GM12878 (cell line): ENCODE results near the gene RANGAP1. TPM values are rescaled to one million over a fixed set of nuclear protein-coding genes. Genes with fewer than 3 reads are reported as not detected.

ENCODE experiments used
- ATAC-seq: fragments of 200-7000 bp; cut with Tn5 transposase; 3 replicates; pipeline ENCODE4 v1.9.1; 2020; ENCODE audit warnings: mild to moderate bottlenecking, moderate library complexity
- BruUV-seq: library from RNA; stranded (reverse); fragments of 400-500 nt; replicated peaks from 2 replicates; lab custom pipeline; 2021; lab: Mats Ljungman, UMichigan
- CTCF ChIA-PET: fragments of 300-600 bp; sonication (Branson Sonifier 250); formaldehyde crosslinking; extraction: SDS; loops from one replicate; lab custom pipeline; 2021; ENCODE audit warnings: inconsistent platforms; lab: Yijun Ruan, JAX
- POLR2A ChIA-PET: fragments of 350-600 bp; formaldehyde crosslinking; extraction: SDS; loops from one replicate; lab custom pipeline; 2021; ENCODE audit warnings: inconsistent platforms; lab: Charles Lee
- RAD21 ChIA-PET: fragments of 300-600 bp; sonication (Branson Sonifier 250); formaldehyde crosslinking; loops from one replicate; lab custom pipeline; 2023; ENCODE audit warnings: antibody characterized with exemption; ENCODE audit not compliant: unreplicated experiment; lab: Charles Lee
- SMC1A ChIA-PET: fragments of 300-600 bp; sonication (Branson Sonifier 250); formaldehyde crosslinking; loops from one replicate; lab custom pipeline; 2023; ENCODE audit not compliant: unreplicated experiment, uncharacterized antibody; lab: Charles Lee
- DNase-seq: peaks from one replicate; pipeline ENCODE4 v3.0.0-alpha.2; 2011; ENCODE audit warnings: low read depth, low spot score
- FAIRE-seq: peaks from 3 replicates; lab custom pipeline; 2011; peaks lifted over from hg19 to GRCh38; lab: Jason Lieb, UNC
- H2AFZ ChIP-seq: 2 replicates; pipeline ENCODE4 v1.6.0; 2011; ENCODE audit warnings: low read depth, low read length, control low read depth; ENCODE audit not compliant: control insufficient read depth
- H3K27ac ChIP-seq: 2 replicates; pipeline ENCODE4 v1.5.1; 2011; ENCODE audit warnings: control low read depth; ENCODE audit not compliant: control insufficient read depth, insufficient read depth
- H3K27me3 ChIP-seq, 2 experiments: replicated peaks in 1 of 2; 2 replicates each; pipeline versions ENCODE4 v1.6.0 to v1.6.1; 2011; ENCODE audit warnings: low read length in 1 of 2; ENCODE audit not compliant: control insufficient read depth in 2 of 2, insufficient read depth in 2 of 2
- H3K36me3 ChIP-seq, 2 experiments: 2 replicates each; pipeline ENCODE4 v1.5.1; 2011; ENCODE audit warnings: low read length in 1 of 2; ENCODE audit not compliant: control insufficient read depth in 2 of 2, insufficient read depth in 2 of 2
- H3K4me1 ChIP-seq: 2 replicates; pipeline ENCODE4 v1.6.1; 2011; ENCODE audit warnings: mild to moderate bottlenecking, low read length, moderate library complexity, mixed read lengths; ENCODE audit not compliant: control insufficient read depth, insufficient read depth
- H3K4me2 ChIP-seq: 2 replicates; pipeline ENCODE4 v1.6.0; 2011; ENCODE audit warnings: control low read depth; ENCODE audit not compliant: control insufficient read depth, insufficient read depth
- H3K4me3 ChIP-seq: fragments of 200-600 bp; sonication (generic); 2 replicates; pipeline ENCODE4 v1.5.1; 2016
- H3K79me2 ChIP-seq: 2 replicates; pipeline ENCODE4 v1.6.0; 2011; ENCODE audit warnings: low read length; ENCODE audit not compliant: control insufficient read depth, insufficient read depth
- H3K9ac ChIP-seq: 2 replicates; pipeline ENCODE4 v1.8.0; 2011; ENCODE audit warnings: low read length, control low read depth, mixed read lengths; ENCODE audit not compliant: control insufficient read depth, insufficient read depth
- H3K9me3 ChIP-seq: replicated peaks from 3 replicates; pipeline ENCODE4 v1.5.1; 2011; ENCODE audit warnings: mild to moderate bottlenecking, low read length; ENCODE audit not compliant: control insufficient read depth, insufficient read depth
- H4K20me1 ChIP-seq: 2 replicates; pipeline ENCODE4 v1.6.0; 2011; ENCODE audit not compliant: control insufficient read depth, insufficient read depth
- BHLHE40 ChIP-seq, 2 experiments: fragments of 450-650 bp in 1 of 2; IDR thresholded peaks; 2 replicates each; pipeline ENCODE4 v1.6.1; 2011 to 2017; ENCODE audit warnings: low read depth in 2 of 2, borderline replicate concordance in 1 of 2, improper control_type of control experiment in 1 of 2, low read length in 1 of 2, mild to moderate bottlenecking in 1 of 2
- CBFB ChIP-seq: IDR thresholded peaks from 2 replicates; pipeline ENCODE4 v1.6.1; 2016; ENCODE audit warnings: antibody characterized with exemption, low read depth
- CREB1 ChIP-seq: IDR thresholded peaks from 2 replicates; pipeline ENCODE4 v1.6.1; 2012; ENCODE audit warnings: low read depth, mild to moderate bottlenecking, inconsistent platforms
- DPF2 ChIP-seq: fragments of 450-650 bp; IDR thresholded peaks from 2 replicates; pipeline ENCODE4 v1.6.1; 2017; ENCODE audit warnings: mild to moderate bottlenecking
- ETV6 ChIP-seq, 2 experiments: fragments of 450-650 bp in 1 of 2; IDR thresholded peaks in 1 of 2; conservative IDR thresholded peaks in 1 of 2; 2 replicates each; pipeline ENCODE4 v1.6.1; 2014; ENCODE audit warnings: antibody characterized with exemption in 1 of 2, borderline replicate concordance in 1 of 2, low read depth in 1 of 2, mild to moderate bottlenecking in 1 of 2, moderate library complexity in 1 of 2
- HDAC6 ChIP-seq: fragments of 200-600 bp; sonication (generic); IDR thresholded peaks from one replicate; pipeline ENCODE4 v1.8.0; 2017; ENCODE audit warnings: antibody characterized with exemption; ENCODE audit not compliant: unreplicated experiment
- IKZF1 ChIP-seq: fragments of 450-650 bp; conservative IDR thresholded peaks from 2 replicates; pipeline ENCODE4 v1.6.1; 2017; ENCODE audit warnings: antibody characterized with exemption, mild to moderate bottlenecking
- LARP7 ChIP-seq: fragments of 450-650 bp; IDR thresholded peaks from 2 replicates; pipeline ENCODE4 v1.6.1; 2017; ENCODE audit warnings: mild to moderate bottlenecking
- PAX5 ChIP-seq: IDR thresholded peaks from 2 replicates; pipeline ENCODE4 v1.6.1; 2011; ENCODE audit warnings: low read depth, low read length, borderline replicate concordance
- SIX5 ChIP-seq: IDR thresholded peaks from 2 replicates; pipeline ENCODE4 v1.6.1; 2011; ENCODE audit warnings: mild to moderate bottlenecking, low read depth, low read length, moderate library complexity; ENCODE audit not compliant: severe bottlenecking
- SMARCA5 ChIP-seq: fragments of 450-650 bp; IDR thresholded peaks from 2 replicates; pipeline ENCODE4 v1.6.1; 2017; ENCODE audit warnings: mild to moderate bottlenecking
- SMC3 ChIP-seq: IDR thresholded peaks from 2 replicates; pipeline ENCODE4 v1.6.1; 2011; ENCODE audit warnings: low read length, improper control_type of control experiment, borderline replicate concordance
- SPI1 ChIP-seq: IDR thresholded peaks from 2 replicates; pipeline ENCODE4 v1.6.1; 2011; ENCODE audit warnings: low read depth, mild to moderate bottlenecking, low read length, moderate library complexity, borderline replicate concordance; ENCODE audit not compliant: insufficient read depth
- TCF12 ChIP-seq: IDR thresholded peaks from 2 replicates; pipeline ENCODE4 v1.6.1; 2011; ENCODE audit warnings: low read depth, mild to moderate bottlenecking, low read length
- TCF3 ChIP-seq: IDR thresholded peaks from 2 replicates; pipeline ENCODE4 v1.6.1; 2012; ENCODE audit warnings: low read depth, mild to moderate bottlenecking, low read length, borderline replicate concordance; ENCODE audit not compliant: insufficient read depth
- YY1 ChIP-seq: IDR thresholded peaks from 2 replicates; pipeline ENCODE4 v1.6.1; 2011; ENCODE audit warnings: low read depth, mild to moderate bottlenecking, low read length
- ZNF592 ChIP-seq: fragments of 450-650 bp; IDR thresholded peaks from 2 replicates; pipeline ENCODE4 v1.6.1; 2017; ENCODE audit warnings: mild to moderate bottlenecking, moderate library complexity
- whole genome bisulfite sequencing: methylation state at CpG from one replicate; pipeline ENCODE4 v1.1.6; 2016; ENCODE audit warnings: low lambda C conversion rate; ENCODE audit not compliant: insufficient replicate concordance, insufficient coverage; ENCODE audit errors: missing lambda C conversion rate; 5-methylcytosine and 5-hydroxymethylcytosine counted together
- in situ Hi-C: fragments of 300-500 bp; cut with MboI; formaldehyde crosslinking; loops from 9 replicates; pipeline ENCODE4 v1.14.3; 2018; ENCODE audit warnings: mixed read lengths
- intact Hi-C: fragments of 100-400 bp; cut with micrococcal nuclease; formaldehyde crosslinking; loops from one replicate; pipeline ENCODE4 v1.14.2; 2022; ENCODE audit not compliant: unreplicated experiment
- polyA plus RNA-seq, 11 experiments: library from polyadenylated mRNA; depleted of rRNA in 4 of 11; unstranded in 6 of 11; stranded (reverse) in 5 of 11; fragments of >200 nt; fragmentation: Nextera tagmentation in 4 of 11; fragmentation: Illumina TruSeq in 1 of 11; extraction: Ambion mirVana in 4 of 11; extraction: Trizol in 1 of 11; gene quantifications; 1 replicate in 1 of 11; 2 replicates in 10 of 11; pipeline versions ENCODE4 v1.2.1 to v1.2.3, GENCODE V29; 2011 to 2016; ENCODE audit warnings: inconsistent platforms in 2 of 11, missing spikeins in 2 of 11, low read depth in 1 of 11
- total RNA-seq, 4 experiments: library from RNA; depleted of rRNA in 3 of 4; stranded (reverse); fragments of >200 nt in 3 of 4; fragmentation: Illumina TruSeq in 1 of 4; extraction: Trizol in 1 of 4; gene quantifications; 2 replicates each; pipeline versions ENCODE4 v1.2.1 to v1.2.3, GENCODE V29; 2013 to 2021
- TF ChIP-seq, protein P1 (sequence below): IDR thresholded peaks from 2 replicates; pipeline ENCODE4 v1.6.1; 2012; ENCODE audit warnings: low read depth, low read length, improper control_type of control experiment

RANGAP1 gene
- total and polyA plus RNA-seq, 10 of the 15 experiments (the other 5 are each of a cell fraction or from before 2014, with no cell fraction given), result 2.5 to 109 (median 60.2) TPM

DNA sequence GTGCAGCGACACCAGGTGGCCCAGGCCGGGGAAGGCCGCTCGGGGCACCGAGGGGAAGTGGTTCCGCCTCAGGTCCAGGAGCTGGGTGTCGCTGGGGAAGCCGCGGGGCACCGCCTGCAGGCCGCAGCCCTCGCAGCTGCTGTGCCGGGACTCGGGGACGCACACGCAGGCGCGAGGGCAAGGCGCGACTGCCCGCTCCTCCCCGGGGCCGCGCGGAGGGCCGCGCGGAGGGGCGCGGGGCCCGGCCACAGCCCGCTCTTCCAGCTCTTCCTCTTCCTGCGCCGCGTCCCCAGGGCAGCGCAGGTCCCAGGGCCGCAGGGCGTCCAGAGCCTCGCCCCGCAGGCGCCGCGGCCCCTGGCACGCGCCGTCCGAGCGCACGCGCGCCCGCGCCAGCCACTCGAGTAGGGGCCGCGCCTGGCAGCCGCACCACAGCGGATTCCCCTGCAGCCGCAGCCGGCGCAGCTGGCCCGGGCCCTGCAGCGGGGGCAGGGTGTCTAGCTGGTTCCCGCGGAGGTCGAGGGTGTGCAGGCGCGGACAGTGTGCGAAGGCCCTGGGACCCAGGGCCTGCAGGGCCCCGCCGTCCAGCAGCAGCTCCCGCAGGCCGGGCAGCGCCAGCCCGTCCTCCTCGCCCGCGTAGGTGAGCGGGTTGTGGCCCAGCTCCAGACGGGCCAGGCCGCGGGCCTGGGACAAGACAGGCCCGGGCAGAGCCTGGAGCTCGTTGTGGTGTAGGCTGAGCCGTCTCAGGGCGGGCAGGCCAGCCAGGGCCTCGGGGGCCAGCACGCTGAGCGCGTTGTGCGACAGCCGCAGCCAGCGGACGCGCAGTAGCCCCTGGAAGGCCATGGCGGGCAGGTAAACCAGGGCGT, 48.0 kb downstream of the RANGAP1 start:
- ChIA-PET RAD21 (interaction anchor here (0.6 to 3.2 kb wide), 20 partner anchors 44 to 891 kb away, joined by 3 to 101 read pairs (median 4); partner anchors contain the start of genes RANGAP1 and ZC3H7B), POLR2A (interaction anchor here (0.8 to 0.9 kb wide), 2 partner anchors 33 to 315 kb away, joined by 3 to 5 read pairs; no protein-coding TSS in a partner anchor), CTCF (interaction anchor here (0.5 to 5.6 kb wide), 29 partner anchors 17 to 385 kb away, joined by 3 to 136 read pairs (median 3); partner anchors contain the start of gene RANGAP1), SMC1A (interaction anchor here (0.5 to 6.0 kb wide), 7 partner anchors 21 to 489 kb away, joined by 3 to 73 read pairs (median 4); partner anchors contain the start of gene RBX1)
- intact Hi-C loops (loop anchor here (2.0 kb wide), 1 partner anchor 315 kb away; no protein-coding TSS in a partner anchor), in situ Hi-C loops (no loop called here)
- Histone ChIP-seq H3K9me3 (no peaks in the 10 kb centered on the region), H3K4me2 (peak overlapping the region; percentile 84), H3K36me3 (no peaks in the 10 kb centered on the region), H2AFZ (peak overlapping the region; percentile 81), H4K20me1 (no peaks in the 10 kb centered on the region), H3K27ac (no peak overlapping the region), H3K4me3 (peak overlapping the region; percentile 47; the same call in 1 of the 2 replicates), H3K27me3 (no peaks in the 10 kb centered on the region; a peak in 1 of 4 replicates), H3K79me2 (no peaks in the 10 kb centered on the region), H3K4me1 (peaks cover 3% of the 10 kb centered on the region; the same call in 1 of the 2 replicates), H3K9ac (peak overlapping the region; percentile 27; the same call in 1 of the 2 replicates)
- ATAC-seq (peak; percentile 95), FAIRE-seq (peak; percentile 64), DNase-seq (peak; percentile 21)
- no TSS peak for BruUV-seq
- 33% methylated on average over 66 of the region's 97 CpGs for WGBS
- TF ChIP-seq IKZF1 (peak; percentile 70), BHLHE40 (IDR thresholded peaks at IDR 0.05; ENCODE audit: borderline replicate concordance in 1 of 2, low read depth in 2 of 2, low read length in 1 of 2) (peak; percentile 4 to 67; a peak in 2 of 4 replicates), SPI1 (peak; percentile 64; the same call in 1 of the 2 replicates), TCF3 (0 out of 2 replicates have a peak, but pooled peaks have one; percentile 75), ETV6 (conservative IDR thresholded peaks at IDR 0.05 in 1 of 2, IDR thresholded peaks at IDR 0.05 in 1 of 2; ENCODE audit: borderline replicate concordance in 1 of 2, low read depth in 1 of 2) (0 out of 4 replicates have a peak, but pooled peaks of 1 of the 2 experiments have one; percentile 24), LARP7 (peak; percentile 59; the same call in 1 of the 2 replicates), TCF12 (peak; percentile 65; the same call in 1 of the 2 replicates), YY1 (peak; percentile 28; the same call in 1 of the 2 replicates), SIX5 (no peak), HDAC6 (peak; percentile 88), PAX5 (0 out of 2 replicates have a peak, but pooled peaks have one; percentile 10), CBFB (no peak), CREB1 (no peak), SMARCA5 (peak; percentile 88), SMC3 (peak; percentile 69), DPF2 (peak; percentile 78), ZNF592 (peak; percentile 65; the same call in 1 of the 2 replicates)
- TF ChIP-seq, protein P1, sequence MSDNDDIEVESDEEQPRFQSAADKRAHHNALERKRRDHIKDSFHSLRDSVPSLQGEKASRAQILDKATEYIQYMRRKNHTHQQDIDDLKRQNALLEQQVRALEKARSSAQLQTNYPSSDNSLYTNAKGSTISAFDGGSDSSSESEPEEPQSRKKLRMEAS, result peak; percentile 47; the same call in 1 of the 2 replicates
